ENCODE data around the gene RNF19B. TPM values are rescaled to one million over a fixed set of nuclear protein-coding genes. Genes with fewer than 3 reads are reported as not detected.

RNF19B gene
- total and polyA plus RNA-seq, 2 of the 8 experiments (the other 6 are each of a cell fraction or from before 2014, with no cell fraction given): 9.2 to 11.2 TPM

GRCh38 chr1:32890516-32891240, 73.9 kb downstream of the RNF19B start (continued):
- TF ChIP-seq ASH2L (IDR thresholded peaks at IDR 0.05; ENCODE audit: low read length): no peak
- no peak for TF ChIP-seq CREB1 (IDR thresholded peaks at IDR 0.05)
- no peak for TF ChIP-seq SRF (IDR thresholded peaks at IDR 0.05; ENCODE audit: low read depth, low read length)
- no peak for TF ChIP-seq CEBPB (IDR thresholded peaks at IDR 0.05; ENCODE audit: low read depth, low read length)
- no peak for TF ChIP-seq BACH1 (IDR thresholded peaks at IDR 0.05; ENCODE audit: low read length)
- TF ChIP-seq EP300 (IDR thresholded peaks at IDR 0.05; ENCODE audit: borderline replicate concordance in 1 of 2, low read depth in 2 of 2, low read length in 2 of 2): no peak
